K562 (cell line): ENCODE data around the gene KCNK4. TPM values are rescaled to one million over a fixed set of nuclear protein-coding genes. Genes with fewer than 3 reads are reported as not detected.

ENCODE experiments used
- AFF4 ChIP-seq: sonication (generic); formaldehyde crosslinking; IDR thresholded peaks from 2 replicates; pipeline ENCODE4 v1.8.0; 2023; ENCODE audit warnings: mild to moderate bottlenecking, missing genetic modification reagents
- DNMT1 ChIP-seq: fragments of 450-650 bp; IDR thresholded peaks from 2 replicates; pipeline ENCODE4 v1.6.1; 2016; ENCODE audit warnings: antibody characterized with exemption, mild to moderate bottlenecking
- ETV5 ChIP-seq: sonication (generic); formaldehyde crosslinking; IDR thresholded peaks from 2 replicates; pipeline ENCODE4 v1.4.0; 2020; ENCODE audit warnings: low read depth, mild to moderate bottlenecking, missing genetic modification reagents
- HDAC8 ChIP-seq: fragments of 450-650 bp; IDR thresholded peaks from 2 replicates; pipeline ENCODE4 v1.6.1; 2016; ENCODE audit warnings: mild to moderate bottlenecking, missing genetic modification characterization, moderate library complexity, missing compliant biosample characterization
- KDM1A ChIP-seq, 2 experiments: fragments of 450-650 bp; IDR thresholded peaks; 2 replicates each; pipeline ENCODE4 v1.6.1; 2016; ENCODE audit warnings: mild to moderate bottlenecking in 2 of 2
- MAFF ChIP-seq: IDR thresholded peaks from 2 replicates; pipeline ENCODE4 v1.6.1; 2012; ENCODE audit warnings: low read length, improper control_type of control experiment
- MCM7 ChIP-seq, 2 experiments: fragments of 450-650 bp; IDR thresholded peaks; 2 replicates each; pipeline ENCODE4 v1.6.1; 2016 to 2018
- MYNN ChIP-seq, 2 experiments: sonication (generic); formaldehyde crosslinking in 1 of 2; IDR thresholded peaks; 2 replicates each; pipeline versions ENCODE4 v1.5.0 to v1.6.1; 2016 to 2020; ENCODE audit warnings: antibody characterized with exemption in 1 of 2, missing genetic modification reagents in 1 of 2
- POLR2B ChIP-seq: fragments of 450-650 bp; IDR thresholded peaks from 2 replicates; pipeline ENCODE4 v1.6.1; 2018; ENCODE audit warnings: low read depth; ENCODE audit not compliant: partially characterized antibody
- RAD51 ChIP-seq: fragments of 450-650 bp; IDR thresholded peaks from 2 replicates; pipeline ENCODE4 v1.7.1; 2016; ENCODE audit warnings: low read depth, mild to moderate bottlenecking, borderline replicate concordance
- SIRT6 ChIP-seq: IDR thresholded peaks from one replicate; pipeline ENCODE4 v1.6.1; 2012; ENCODE audit warnings: low read depth, mild to moderate bottlenecking, control low read depth, inconsistent platforms, low read length, moderate library complexity
- SMARCA4 ChIP-seq: fragments of 450-650 bp; IDR thresholded peaks from 2 replicates; pipeline ENCODE4 v1.6.1; 2016
- TSC22D4 ChIP-seq: fragments of 450-650 bp; IDR thresholded peaks from 2 replicates; pipeline ENCODE4 v1.6.1; 2016; ENCODE audit warnings: missing genetic modification characterization, missing biosample characterization, control low read depth
- TSHZ1 ChIP-seq: fragments of 250-450 bp; sonication (Bioruptor Pico); IDR thresholded peaks from 2 replicates; pipeline ENCODE4 v1.4.0; 2020; ENCODE audit warnings: mild to moderate bottlenecking, moderate library complexity
- polyA plus RNA-seq, 8 experiments: library from polyadenylated mRNA; depleted of rRNA in 4 of 8; stranded (reverse) in 5 of 8; unstranded in 3 of 8; fragments of >200 nt; fragmentation: Nextera tagmentation in 2 of 8; fragmentation: Illumina TruSeq in 1 of 8; extraction: Ambion mirVana in 2 of 8; extraction: Trizol in 1 of 8; gene quantifications; 2 replicates each; pipeline versions ENCODE4 v1.2.1 to v1.2.3, GENCODE V29; 2011 to 2014; ENCODE audit warnings: inconsistent platforms in 1 of 8, missing spikeins in 1 of 8
- total RNA-seq, 7 experiments: library from RNA; depleted of rRNA in 6 of 7; stranded (reverse); fragments of >200 nt in 6 of 7; fragmentation: Illumina TruSeq in 2 of 7; extraction: Trizol in 2 of 7; gene quantifications; 2 replicates each; pipeline versions ENCODE4 v1.2.1 to v1.2.3, GENCODE V29; 2011 to 2021; ENCODE audit warnings: low replicate concordance in 1 of 7
- TF ChIP-seq, protein P1 (sequence below), 3 experiments: fragments of 200-800 bp in 1 of 3; sonication (Bioruptor generic) in 1 of 3; sonication (generic) in 1 of 3; formaldehyde crosslinking in 1 of 3; IDR thresholded peaks; 2 replicates each; pipeline versions ENCODE4 v1.6.1 to v1.8.0; 2016 to 2022; ENCODE audit warnings: mild to moderate bottlenecking in 2 of 3, missing compliant biosample characterization in 2 of 3, missing genetic modification characterization in 2 of 3, missing genetic modification reagents in 1 of 3
- TF ChIP-seq, protein P2 (sequence below): sonication (generic); formaldehyde crosslinking; IDR thresholded peaks from 2 replicates; pipeline ENCODE4 v1.8.0; 2022; ENCODE audit warnings: mild to moderate bottlenecking, missing genetic modification reagents
- TF ChIP-seq, protein P3 (sequence below): fragments of 450-650 bp; formaldehyde crosslinking; IDR thresholded peaks from 2 replicates; pipeline ENCODE4 v1.4.0; 2020; ENCODE audit warnings: mild to moderate bottlenecking, moderate library complexity

The KCNK4 gene
- total and polyA plus RNA-seq, 9 of the 15 experiments (the other 6 are each of a cell fraction or from before 2014, with no cell fraction given), result not detected

GRCh38 chr11:64249563-64250414 lies 41.3 kb upstream of the KCNK4 start (continued):
- TF ChIP-seq MAFF (no peak), DNMT1 (no peak), RAD51 (no peak), KDM1A (IDR thresholded peaks at IDR 0.05) (peak in 1 of 2 experiments; percentile 97; a peak in 3 of 4 replicates), MYNN (IDR thresholded peaks at IDR 0.05) (no peak), MYNN (CRISPR knock-in tag; IDR thresholded peaks at IDR 0.05) (no peak), MCM7 (IDR thresholded peaks at IDR 0.05) (no peak), AFF4 (CRISPR knock-in tag) (no peak), POLR2B (no peak), HDAC8 (tag) (no peak), SIRT6 (no peak), TSHZ1 (no peak), ETV5 (no peak), TSC22D4 (tag) (no peak), SMARCA4 (no peak)
- TF ChIP-seq, protein P1, sequence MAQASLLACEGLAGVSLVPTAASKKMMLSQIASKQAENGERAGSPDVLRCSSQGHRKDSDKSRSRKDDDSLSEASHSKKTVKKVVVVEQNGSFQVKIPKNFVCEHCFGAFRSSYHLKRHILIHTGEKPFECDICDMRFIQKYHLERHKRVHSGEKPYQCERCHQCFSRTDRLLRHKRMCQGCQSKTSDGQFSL (CRISPR knock-in tag; IDR thresholded peaks at IDR 0.05), result 0 out of 2 replicates have a peak, but pooled peaks have one; percentile 4
- TF ChIP-seq, protein P1 (tag; IDR thresholded peaks at IDR 0.05), result no peak
- TF ChIP-seq, protein P2, sequence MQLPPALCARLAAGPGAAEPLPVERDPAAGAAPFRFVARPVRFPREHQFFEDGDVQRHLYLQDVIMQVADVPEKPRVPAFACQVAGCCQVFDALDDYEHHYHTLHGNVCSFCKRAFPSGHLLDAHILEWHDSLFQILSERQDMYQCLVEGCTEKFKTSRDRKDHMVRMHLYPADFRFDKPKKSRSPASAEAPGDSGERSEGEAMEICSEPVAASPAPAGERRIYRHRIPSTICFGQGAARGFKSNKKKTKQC, result no peak
- TF ChIP-seq, protein P3, sequence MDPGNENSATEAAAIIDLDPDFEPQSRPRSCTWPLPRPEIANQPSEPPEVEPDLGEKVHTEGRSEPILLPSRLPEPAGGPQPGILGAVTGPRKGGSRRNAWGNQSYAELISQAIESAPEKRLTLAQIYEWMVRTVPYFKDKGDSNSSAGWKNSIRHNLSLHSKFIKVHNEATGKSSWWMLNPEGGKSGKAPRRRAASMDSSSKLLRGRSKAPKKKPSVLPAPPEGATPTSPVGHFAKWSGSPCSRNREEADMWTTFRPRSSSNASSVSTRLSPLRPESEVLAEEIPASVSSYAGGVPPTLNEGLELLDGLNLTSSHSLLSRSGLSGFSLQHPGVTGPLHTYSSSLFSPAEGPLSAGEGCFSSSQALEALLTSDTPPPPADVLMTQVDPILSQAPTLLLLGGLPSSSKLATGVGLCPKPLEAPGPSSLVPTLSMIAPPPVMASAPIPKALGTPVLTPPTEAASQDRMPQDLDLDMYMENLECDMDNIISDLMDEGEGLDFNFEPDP (CRISPR knock-in tag), result no peak
